ENCODE results near the gene STAC.

GRCh38 chr3:36379872-36380220 is 458 bp upstream of the STAC start:
- TF ChIP-seq POLR2A (IDR thresholded peaks at IDR 0.05) = no peak
- no peak for TF ChIP-seq CTCF (IDR thresholded peaks at IDR 0.05)
- no peak for TF ChIP-seq POLR2AphosphoS5 (IDR thresholded peaks at IDR 0.05; ENCODE audit: insufficient read depth in 1 of 2, low read depth in 1 of 2)

Data from vagina (tissue), 2 donors.